Measurements from ENCODE around the gene CRYBA4. TPM values are rescaled to one million over a fixed set of nuclear protein-coding genes. Genes with fewer than 3 reads are reported as not detected.

The CRYBA4 gene
- total RNA-seq, 4 donors from 2014 or later, result not detected

GRCh38 chr22:26635117-26635516, 13.4 kb downstream of the CRYBA4 start:
- Histone ChIP-seq H3K27ac (replicated peaks in 1 of 4) (no peak overlapping the region), H3K36me3 (no peaks in the 10 kb centered on the region), H3K4me3 (no peak overlapping the region), H3K9me3 (peaks cover 0 to 5% (median 0%) of the 10 kb centered on the region in 4 donors), H3K27me3 (peaks cover 0 to 47% (median 0%) of the 10 kb centered on the region in 4 donors), H3K4me1 (peaks cover 0 to 12% (median 2%) of the 10 kb centered on the region in 4 donors)
- TF ChIP-seq POLR2A (IDR thresholded peaks at IDR 0.05; ENCODE audit: low read depth), result no peak
- no peak for TF ChIP-seq EP300 (IDR thresholded peaks at IDR 0.05)
- TF ChIP-seq CTCF (IDR thresholded peaks at IDR 0.05), result no peak
- TF ChIP-seq POLR2AphosphoS5 (IDR thresholded peaks at IDR 0.05), result no peak
- WGBS, result 84% methylated on average over 2 of the region's 2 CpGs
- DNase-seq (ENCODE audit: extremely low spot score), result no peak
- intact Hi-C loops (cut with DNase I), result no loop called here

GRCh38 chr22:26636296-26636695, 14.5 kb downstream of the CRYBA4 start:
- TF ChIP-seq POLR2AphosphoS5 (IDR thresholded peaks at IDR 0.05) (no peak), CTCF (IDR thresholded peaks at IDR 0.05) (no peak), EP300 (IDR thresholded peaks at IDR 0.05) (no peak), POLR2A (IDR thresholded peaks at IDR 0.05; ENCODE audit: low read depth) (no peak)
- Histone ChIP-seq H3K4me3 (no peak overlapping the region), H3K27me3 (peaks cover 0 to 57% (median 0%) of the 10 kb centered on the region in 4 donors), H3K4me1 (peaks cover 0 to 12% (median 2%) of the 10 kb centered on the region in 4 donors), H3K27ac (replicated peaks in 1 of 4) (no peak overlapping the region), H3K36me3 (no peaks in the 10 kb centered on the region), H3K9me3 (no peaks in the 10 kb centered on the region)
- WGBS, result 65% methylated on average over 1 of the region's 1 CpG
- intact Hi-C loops (cut with DNase I), result no loop called here
- no peak for DNase-seq (ENCODE audit: extremely low spot score)

GRCh38 chr22:26642465-26643417, 21.0 kb downstream of the CRYBA4 start:
- no peaks in the 10 kb centered on the region for H3K36me3 ChIP-seq
- no peak for DNase-seq (ENCODE audit: extremely low spot score)
- 32% methylated on average over 8 of the region's 8 CpGs for WGBS
- intact Hi-C loops (cut with DNase I), result no loop called here
- H3K27me3 ChIP-seq, result peaks cover 0 to 62% (median 0%) of the 10 kb centered on the region in 4 donors
- no peaks in the 10 kb centered on the region for H3K9me3 ChIP-seq
- peak overlapping the region in 1 of 4 donors; percentile 18 for H3K27ac ChIP-seq (replicated peaks in 1 of 4)
- H3K4me3 ChIP-seq, result no peak overlapping the region
- TF ChIP-seq POLR2AphosphoS5 (IDR thresholded peaks at IDR 0.05) (no peak), POLR2A (IDR thresholded peaks at IDR 0.05; ENCODE audit: low read depth) (no peak), EP300 (IDR thresholded peaks at IDR 0.05) (no peak), CTCF (IDR thresholded peaks at IDR 0.05) (no peak)
- peaks cover 3 to 22% (median 12%) of the 10 kb centered on the region in 4 donors for H3K4me1 ChIP-seq

GRCh38 chr22:26643418-26644100, 21.8 kb downstream of the CRYBA4 start:
- no peak for DNase-seq (ENCODE audit: extremely low spot score)
- H3K27me3 ChIP-seq, result peaks cover 0 to 62% (median 2%) of the 10 kb centered on the region in 4 donors
- no peaks in the 10 kb centered on the region for H3K36me3 ChIP-seq
- no peak overlapping the region for H3K4me3 ChIP-seq
- peaks cover 3 to 22% (median 12%) of the 10 kb centered on the region in 4 donors for H3K4me1 ChIP-seq
- no peak for TF ChIP-seq EP300 (IDR thresholded peaks at IDR 0.05)
- no peak for TF ChIP-seq POLR2AphosphoS5 (IDR thresholded peaks at IDR 0.05)
- TF ChIP-seq POLR2A (IDR thresholded peaks at IDR 0.05; ENCODE audit: low read depth), result no peak
- intact Hi-C loops (cut with DNase I), result no loop called here
- H3K27ac ChIP-seq (replicated peaks in 1 of 4), result peak overlapping the region in 1 of 4 donors; percentile 18
- H3K9me3 ChIP-seq, result no peaks in the 10 kb centered on the region
- WGBS, result 86% methylated on average over 15 of the region's 15 CpGs

GRCh38 chr22:26646158-26646557, 24.4 kb downstream of the CRYBA4 start:
- DNase-seq (ENCODE audit: extremely low spot score), result no peak
- TF ChIP-seq POLR2AphosphoS5 (IDR thresholded peaks at IDR 0.05) (no peak), POLR2A (IDR thresholded peaks at IDR 0.05; ENCODE audit: low read depth) (no peak), CTCF (IDR thresholded peaks at IDR 0.05) (no peak), EP300 (IDR thresholded peaks at IDR 0.05) (no peak)
- no peaks in the 10 kb centered on the region for H3K36me3 ChIP-seq
- H3K4me1 ChIP-seq, result peaks cover 3 to 22% (median 12%) of the 10 kb centered on the region in 4 donors
- no peaks in the 10 kb centered on the region for H3K9me3 ChIP-seq
- no peak overlapping the region for H3K27ac ChIP-seq (replicated peaks in 1 of 4)
- no peak overlapping the region for H3K4me3 ChIP-seq
- WGBS, result 48% methylated on average over 3 of the region's 5 CpGs
- peaks cover 0 to 62% (median 2%) of the 10 kb centered on the region in 4 donors for H3K27me3 ChIP-seq
- intact Hi-C loops (cut with DNase I), result no loop called here
